ENCODE measurements around the gene SMTN.

- TF ChIP-seq CTCF (IDR thresholded peaks at IDR 0.05) (peak in 1 of 6 experiments; percentile 15), POLR2AphosphoS5 (IDR thresholded peaks at IDR 0.05) (no peak), EP300 (IDR thresholded peaks at IDR 0.05) (no peak), POLR2A (IDR thresholded peaks at IDR 0.05) (no peak)
Measured at GRCh38 chr22:31085493-31085824, 4.3 kb downstream of the SMTN start.

All from upper lobe of left lung (tissue), 4 donors.